DOHH2 (cell line): ENCODE data around the gene RAB38.

ENCODE experiments used
- H3F3A ChIP-seq: fragments of 200-600 bp; sonication (generic), shearing (Covaris generic); 2 replicates; pipeline ENCODE4 v1.6.0; 2016; ENCODE audit warnings: antibody characterized with exemption, mild to moderate bottlenecking; ENCODE audit not compliant: control insufficient read depth, insufficient read depth
- H3K27ac ChIP-seq: fragments of 200-600 bp; sonication (generic); 2 replicates; pipeline ENCODE4 v1.5.1; 2014; ENCODE audit warnings: low read depth, mild to moderate bottlenecking, low read length, moderate library complexity
- H3K27me3 ChIP-seq: fragments of 200-600 bp; sonication (generic); 2 replicates; pipeline ENCODE4 v1.6.1; 2014; ENCODE audit warnings: mild to moderate bottlenecking, low read length, mixed read lengths; ENCODE audit not compliant: control insufficient read depth
- H3K36me3 ChIP-seq: fragments of 200-600 bp; sonication (generic); 2 replicates; pipeline ENCODE4 v1.6.1; 2014; ENCODE audit warnings: mild to moderate bottlenecking, low read length, moderate library complexity, mixed read lengths; ENCODE audit not compliant: control insufficient read depth
- H3K4me1 ChIP-seq: fragments of 200-600 bp; sonication (generic); 2 replicates; pipeline ENCODE4 v1.6.1; 2014; ENCODE audit warnings: mild to moderate bottlenecking, low read length, mixed read lengths; ENCODE audit not compliant: control insufficient read depth
- H3K4me2 ChIP-seq: fragments of 200-600 bp; sonication (generic); 2 replicates; pipeline ENCODE4 v1.6.0; 2014; ENCODE audit warnings: mild to moderate bottlenecking, low read length, moderate library complexity
- H3K4me3 ChIP-seq: fragments of 200-600 bp; sonication (generic); 2 replicates; pipeline ENCODE4 v1.5.1; 2014; ENCODE audit warnings: mild to moderate bottlenecking, low read length, mixed read lengths
- H3K79me2 ChIP-seq: fragments of 200-600 bp; sonication (generic); 2 replicates; pipeline ENCODE4 v1.6.1; 2014; ENCODE audit warnings: mild to moderate bottlenecking, low read length, mixed read lengths; ENCODE audit not compliant: control insufficient read depth
- H3K9me2 ChIP-seq: fragments of 200-600 bp; sonication (generic); replicated peaks from 2 replicates; pipeline ENCODE4 v1.6.1; 2014; ENCODE audit warnings: mild to moderate bottlenecking, low read length, mixed read lengths; ENCODE audit not compliant: control insufficient read depth
- H3K9me3 ChIP-seq: fragments of 200-600 bp; sonication (generic); 2 replicates; pipeline ENCODE4 v1.6.1; 2014; ENCODE audit warnings: antibody characterized with exemption, low read length, mixed read lengths; ENCODE audit not compliant: control insufficient read depth, insufficient read depth
- H4K20me1 ChIP-seq: fragments of 200-600 bp; sonication (generic); 2 replicates; pipeline ENCODE4 v1.6.0; 2014; ENCODE audit warnings: low read depth, mild to moderate bottlenecking, antibody characterized with exemption, low read length, moderate library complexity; ENCODE audit not compliant: control insufficient read depth, insufficient read depth
- CTCF ChIP-seq: fragments of 200-600 bp; sonication (generic); IDR thresholded peaks from one replicate; pipeline ENCODE4 v1.5.1; 2014; ENCODE audit warnings: antibody characterized with exemption, mild to moderate bottlenecking, low read depth, low read length; ENCODE audit not compliant: poor library complexity, severe bottlenecking
- EZH2phosphoT487 ChIP-seq: fragments of 200-600 bp; sonication (generic); IDR thresholded peaks from 2 replicates; pipeline ENCODE4 v1.6.1; 2017; ENCODE audit warnings: borderline replicate concordance, mild to moderate bottlenecking, antibody characterized with exemption, low read length, moderate library complexity, mixed read lengths

The RAB38 gene

GRCh38 chr11:88169471-88169870 is 5.8 kb downstream of the RAB38 start:
- Histone ChIP-seq H3K27ac (no peak overlapping the region), H3K27me3 (no peaks in the 10 kb centered on the region)
- TF ChIP-seq CTCF (no peak), EZH2phosphoT487 (no peak)

GRCh38 chr11:88167853-88168252 is 7.4 kb downstream of the RAB38 start:
- no peaks in the 10 kb centered on the region for H3K9me2 ChIP-seq
- no peaks in the 10 kb centered on the region for H3K36me3 ChIP-seq
- TF ChIP-seq CTCF (no peak), EZH2phosphoT487 (no peak)
- no peak overlapping the region for H3K27ac ChIP-seq
- H3K9me3 ChIP-seq: no peaks in the 10 kb centered on the region
- H3K4me3 ChIP-seq: no peak overlapping the region
- H3F3A ChIP-seq: no peaks in the 10 kb centered on the region
- H4K20me1 ChIP-seq: no peaks in the 10 kb centered on the region
- H3K4me2 ChIP-seq: no peak overlapping the region
- no peaks in the 10 kb centered on the region for H3K79me2 ChIP-seq
- no peaks in the 10 kb centered on the region for H3K27me3 ChIP-seq
- no peaks in the 10 kb centered on the region for H3K4me1 ChIP-seq

More at GRCh38 chr11:88169471-88169870, 5.8 kb downstream of the RAB38 start:
- Histone ChIP-seq H3F3A (no peaks in the 10 kb centered on the region), H3K36me3 (no peaks in the 10 kb centered on the region), H3K4me1 (no peaks in the 10 kb centered on the region), H3K9me3 (no peaks in the 10 kb centered on the region), H3K4me2 (no peak overlapping the region), H3K4me3 (no peak overlapping the region), H3K79me2 (no peaks in the 10 kb centered on the region), H3K9me2 (no peaks in the 10 kb centered on the region), H4K20me1 (no peaks in the 10 kb centered on the region)

- Histone ChIP-seq H4K20me1 (no peaks in the 10 kb centered on the region), H3K79me2 (no peaks in the 10 kb centered on the region), H3K9me2 (no peaks in the 10 kb centered on the region), H3K4me3 (no peak overlapping the region), H3F3A (no peaks in the 10 kb centered on the region), H3K4me2 (no peak overlapping the region), H3K27me3 (no peaks in the 10 kb centered on the region), H3K36me3 (no peaks in the 10 kb centered on the region), H3K9me3 (no peaks in the 10 kb centered on the region), H3K27ac (no peak overlapping the region), H3K4me1 (no peaks in the 10 kb centered on the region)
- TF ChIP-seq CTCF (no peak), EZH2phosphoT487 (no peak)
Observed at GRCh38 chr11:88164806-88165585, 10.2 kb downstream of the RAB38 start.
